Neural progenitor cell (in vitro differentiated cells): ENCODE measurements around the gene RPL18.

Source experiments
- EZH2 ChIP-seq: fragments of 200-600 bp; sonication (generic); IDR thresholded peaks from 2 replicates; pipeline ENCODE4 v1.6.1; 2017; ENCODE audit warnings: antibody characterized with exemption, mild to moderate bottlenecking, moderate library complexity
- EZH2phosphoT487 ChIP-seq: fragments of 200-600 bp; sonication (generic); IDR thresholded peaks from 2 replicates; pipeline ENCODE4 v1.6.1; 2017; ENCODE audit warnings: antibody characterized with exemption
- TF ChIP-seq, protein P1 (sequence below): fragments of 200-600 bp; sonication (generic); IDR thresholded peaks from 2 replicates; pipeline ENCODE4 v1.5.1; 2017; ENCODE audit warnings: antibody characterized with exemption, mild to moderate bottlenecking

GRCh38 chr19:48613852-48614435 lies 5.0 kb downstream of the RPL18 start:
- TF ChIP-seq, protein P1, sequence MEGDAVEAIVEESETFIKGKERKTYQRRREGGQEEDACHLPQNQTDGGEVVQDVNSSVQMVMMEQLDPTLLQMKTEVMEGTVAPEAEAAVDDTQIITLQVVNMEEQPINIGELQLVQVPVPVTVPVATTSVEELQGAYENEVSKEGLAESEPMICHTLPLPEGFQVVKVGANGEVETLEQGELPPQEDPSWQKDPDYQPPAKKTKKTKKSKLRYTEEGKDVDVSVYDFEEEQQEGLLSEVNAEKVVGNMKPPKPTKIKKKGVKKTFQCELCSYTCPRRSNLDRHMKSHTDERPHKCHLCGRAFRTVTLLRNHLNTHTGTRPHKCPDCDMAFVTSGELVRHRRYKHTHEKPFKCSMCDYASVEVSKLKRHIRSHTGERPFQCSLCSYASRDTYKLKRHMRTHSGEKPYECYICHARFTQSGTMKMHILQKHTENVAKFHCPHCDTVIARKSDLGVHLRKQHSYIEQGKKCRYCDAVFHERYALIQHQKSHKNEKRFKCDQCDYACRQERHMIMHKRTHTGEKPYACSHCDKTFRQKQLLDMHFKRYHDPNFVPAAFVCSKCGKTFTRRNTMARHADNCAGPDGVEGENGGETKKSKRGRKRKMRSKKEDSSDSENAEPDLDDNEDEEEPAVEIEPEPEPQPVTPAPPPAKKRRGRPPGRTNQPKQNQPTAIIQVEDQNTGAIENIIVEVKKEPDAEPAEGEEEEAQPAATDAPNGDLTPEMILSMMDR = no peak
- TF ChIP-seq EZH2phosphoT487 = no peak
- no peak for TF ChIP-seq EZH2
